HEK293T (cell line): Measurements from ENCODE around the gene APOA4.

Source experiments
- ARNT ChIP-seq: fragments of 450-650 bp; IDR thresholded peaks from 2 replicates; pipeline ENCODE4 v1.6.1; 2017; ENCODE audit warnings: mild to moderate bottlenecking
- BHLHE40 ChIP-seq: fragments of 450-650 bp; IDR thresholded peaks from 2 replicates; pipeline ENCODE4 v1.6.1; 2016; ENCODE audit warnings: mild to moderate bottlenecking, moderate library complexity, borderline replicate concordance
- CTBP1 ChIP-seq: fragments of 450-650 bp; IDR thresholded peaks from 2 replicates; pipeline ENCODE4 v1.6.1; 2016; ENCODE audit warnings: borderline replicate concordance
- ELF4 ChIP-seq: fragments of 450-650 bp; IDR thresholded peaks from 2 replicates; pipeline ENCODE4 v1.6.1; 2017; ENCODE audit warnings: antibody characterized with exemption
- FOXA1 ChIP-seq: fragments of 450-650 bp; IDR thresholded peaks from 2 replicates; pipeline ENCODE4 v1.6.1; 2016; ENCODE audit warnings: mild to moderate bottlenecking
- FOXK2 ChIP-seq: fragments of 450-650 bp; IDR thresholded peaks from 2 replicates; pipeline ENCODE4 v1.6.1; 2016; ENCODE audit warnings: mild to moderate bottlenecking
- FOXM1 ChIP-seq: fragments of 450-650 bp; IDR thresholded peaks from 2 replicates; pipeline ENCODE4 v1.6.1; 2017; ENCODE audit warnings: mild to moderate bottlenecking, borderline replicate concordance
- L3MBTL2 ChIP-seq: fragments of 450-650 bp; conservative IDR thresholded peaks from 2 replicates; pipeline ENCODE4 v1.6.1; 2016; ENCODE audit warnings: mild to moderate bottlenecking
- NFRKB ChIP-seq: fragments of 450-650 bp; IDR thresholded peaks from 2 replicates; pipeline ENCODE4 v1.6.1; 2016; ENCODE audit warnings: mild to moderate bottlenecking, moderate library complexity
- SP1 ChIP-seq: fragments of 450-650 bp; IDR thresholded peaks from 2 replicates; pipeline ENCODE4 v1.6.1; 2017
- SUZ12 ChIP-seq: fragments of 450-650 bp; IDR thresholded peaks from 2 replicates; pipeline ENCODE4 v1.6.1; 2016; ENCODE audit warnings: mild to moderate bottlenecking
- TARDBP ChIP-seq: fragments of 450-650 bp; IDR thresholded peaks from 2 replicates; pipeline ENCODE4 v1.6.1; 2016
- ZNF384 ChIP-seq: fragments of 450-650 bp; IDR thresholded peaks from 2 replicates; pipeline ENCODE4 v1.6.1; 2016
- TF ChIP-seq, protein P1 (sequence below): fragments of 450-650 bp; IDR thresholded peaks from 2 replicates; pipeline ENCODE4 v1.6.1; 2016

DNA sequence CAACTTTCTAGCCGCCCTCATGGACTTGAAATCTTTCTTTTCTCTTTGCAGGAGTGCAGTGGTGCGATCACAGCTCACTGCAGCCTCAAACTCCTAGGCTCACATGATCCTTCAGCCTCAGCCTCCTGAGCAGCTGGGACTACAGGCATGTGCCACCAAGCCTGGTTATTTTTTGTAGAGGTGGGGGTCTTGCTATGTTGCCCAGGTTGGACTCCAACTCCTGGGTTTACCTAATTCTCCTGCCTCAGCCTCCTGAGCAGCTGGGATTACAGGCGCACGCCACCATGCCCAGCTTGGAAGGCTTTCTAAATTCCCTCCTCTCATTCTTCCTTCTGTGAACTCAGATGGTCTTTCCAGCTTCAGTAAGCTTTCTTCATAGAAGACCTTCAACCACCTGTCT is 19.0 kb upstream of the APOA4 start:
- TF ChIP-seq BHLHE40: no peak
- no peak for TF ChIP-seq SP1
- TF ChIP-seq NFRKB: no peak
- no peak for TF ChIP-seq SUZ12
- TF ChIP-seq ZNF384: no peak
- no peak for TF ChIP-seq ARNT
- no peak for TF ChIP-seq CTBP1
- TF ChIP-seq, protein P1, sequence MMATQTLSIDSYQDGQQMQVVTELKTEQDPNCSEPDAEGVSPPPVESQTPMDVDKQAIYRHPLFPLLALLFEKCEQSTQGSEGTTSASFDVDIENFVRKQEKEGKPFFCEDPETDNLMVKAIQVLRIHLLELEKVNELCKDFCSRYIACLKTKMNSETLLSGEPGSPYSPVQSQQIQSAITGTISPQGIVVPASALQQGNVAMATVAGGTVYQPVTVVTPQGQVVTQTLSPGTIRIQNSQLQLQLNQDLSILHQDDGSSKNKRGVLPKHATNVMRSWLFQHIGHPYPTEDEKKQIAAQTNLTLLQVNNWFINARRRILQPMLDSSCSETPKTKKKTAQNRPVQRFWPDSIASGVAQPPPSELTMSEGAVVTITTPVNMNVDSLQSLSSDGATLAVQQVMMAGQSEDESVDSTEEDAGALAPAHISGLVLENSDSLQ: no peak
- TF ChIP-seq TARDBP: no peak
- no peak for TF ChIP-seq L3MBTL2
- no peak for TF ChIP-seq FOXK2
- TF ChIP-seq FOXM1: no peak
- TF ChIP-seq ELF4: no peak
- TF ChIP-seq FOXA1: no peak
